ENCODE measurements around the gene ANKRD44. TPM values are rescaled to one million over a fixed set of nuclear protein-coding genes. Genes with fewer than 3 reads are reported as not detected.

The ANKRD44 gene
- total RNA-seq, 1 experiment from 2014 or later: 7.1 TPM

- CTCF ChIA-PET: no interaction called here
- no peak overlapping the region for H3K4me3 Mint-ChIP-seq (ENCODE audit: low read depth, unreplicated experiment)
- H3K27me3 Mint-ChIP-seq (ENCODE audit: unreplicated experiment): no peaks in the 10 kb centered on the region
- no peaks in the 10 kb centered on the region for H3K36me3 Mint-ChIP-seq (ENCODE audit: insufficient read depth, unreplicated experiment)
- intact Hi-C loops (cut with micrococcal nuclease; ENCODE audit: unreplicated experiment): no loop called here
- no peak for TF ChIP-seq CTCF (IDR thresholded peaks at IDR 0.05; ENCODE audit: unreplicated experiment)
- no peaks in the 10 kb centered on the region for H3K9me3 Mint-ChIP-seq (ENCODE audit: low read depth, unreplicated experiment)
- no peak overlapping the region for H3K27ac Mint-ChIP-seq (ENCODE audit: unreplicated experiment)
- no peak for DNase-seq
- BruUV-seq (replicated peaks): no TSS peak
- no peaks in the 10 kb centered on the region for H3K4me1 Mint-ChIP-seq (ENCODE audit: low read depth, unreplicated experiment)
These were observed 28.4 kb upstream of the ANKRD44 start for GRCh38 chr2:197339016-197339415.

GRCh38 chr2:197332641-197333040 is 22.1 kb upstream of the ANKRD44 start:
- H3K27ac Mint-ChIP-seq (ENCODE audit: unreplicated experiment): no peak overlapping the region
- no peaks in the 10 kb centered on the region for H3K4me1 Mint-ChIP-seq (ENCODE audit: low read depth, unreplicated experiment)
- intact Hi-C loops (cut with micrococcal nuclease; ENCODE audit: unreplicated experiment): no loop called here
- peaks cover 4% of the 10 kb centered on the region for H3K9me3 Mint-ChIP-seq (ENCODE audit: low read depth, unreplicated experiment)
- TF ChIP-seq CTCF (IDR thresholded peaks at IDR 0.05; ENCODE audit: unreplicated experiment): no peak
- no peak overlapping the region for H3K4me3 Mint-ChIP-seq (ENCODE audit: low read depth, unreplicated experiment)
- DNase-seq: no peak
- H3K27me3 Mint-ChIP-seq (ENCODE audit: unreplicated experiment): no peaks in the 10 kb centered on the region
- BruUV-seq (replicated peaks): no TSS peak
- CTCF ChIA-PET: no interaction called here
- H3K36me3 Mint-ChIP-seq (ENCODE audit: insufficient read depth, unreplicated experiment): no peaks in the 10 kb centered on the region

- no peak for TF ChIP-seq CTCF (IDR thresholded peaks at IDR 0.05; ENCODE audit: unreplicated experiment)
- H3K27ac Mint-ChIP-seq (ENCODE audit: unreplicated experiment): no peak overlapping the region
These were observed 17.9 kb upstream of the ANKRD44 start for GRCh38 chr2:197328461-197328860.

GRCh38 chr2:197327472-197328098 is 17.0 kb upstream of the ANKRD44 start:
- Mint-ChIP-seq H3K4me3 (ENCODE audit: low read depth, unreplicated experiment) (no peak overlapping the region), H3K27me3 (ENCODE audit: unreplicated experiment) (no peaks in the 10 kb centered on the region), H3K4me1 (ENCODE audit: low read depth, unreplicated experiment) (peaks cover 24% of the 10 kb centered on the region), H3K9me3 (ENCODE audit: low read depth, unreplicated experiment) (peaks cover 4% of the 10 kb centered on the region), H3K36me3 (ENCODE audit: insufficient read depth, unreplicated experiment) (no peaks in the 10 kb centered on the region), H3K27ac (ENCODE audit: unreplicated experiment) (no peak overlapping the region)
- no TSS peak for BruUV-seq (replicated peaks)
- intact Hi-C loops (cut with micrococcal nuclease; ENCODE audit: unreplicated experiment): no loop called here
- TF ChIP-seq CTCF (IDR thresholded peaks at IDR 0.05; ENCODE audit: unreplicated experiment): no peak
- DNase-seq: no peak
- CTCF ChIA-PET: interaction anchor here (0.5 kb wide), 1 partner anchor 20 kb away, joined by 3 read pairs; no protein-coding TSS in a partner anchor

More at GRCh38 chr2:197328461-197328860, 17.9 kb upstream of the ANKRD44 start:
- peaks cover 4% of the 10 kb centered on the region for H3K9me3 Mint-ChIP-seq (ENCODE audit: low read depth, unreplicated experiment)
- CTCF ChIA-PET: interaction anchor here (0.5 to 0.6 kb wide), 2 partner anchors 65 to 100 kb away, joined by 4 to 5 read pairs; no protein-coding TSS in a partner anchor
- BruUV-seq (replicated peaks): no TSS peak
- H3K27me3 Mint-ChIP-seq (ENCODE audit: unreplicated experiment): no peaks in the 10 kb centered on the region
- intact Hi-C loops (cut with micrococcal nuclease; ENCODE audit: unreplicated experiment): no loop called here
- H3K36me3 Mint-ChIP-seq (ENCODE audit: insufficient read depth, unreplicated experiment): no peaks in the 10 kb centered on the region
- H3K4me1 Mint-ChIP-seq (ENCODE audit: low read depth, unreplicated experiment): peaks cover 15% of the 10 kb centered on the region
- DNase-seq: no peak
- H3K4me3 Mint-ChIP-seq (ENCODE audit: low read depth, unreplicated experiment): no peak overlapping the region

Data from Calu3 (cell line).